OCI-LY3 (cell line): ENCODE data around the gene LDLRAD4.

Source experiments
- CTCF ChIP-seq: fragments of 200-600, 300-600 bp; sonication (generic); IDR thresholded peaks from 2 replicates; pipeline ENCODE4 v1.5.1; 2014; ENCODE audit warnings: antibody characterized with exemption, low read length, low read depth
- EZH2phosphoT487 ChIP-seq: fragments of 200-600 bp; shearing (Covaris generic); IDR thresholded peaks from 2 replicates; pipeline ENCODE4 v1.6.1; 2018; ENCODE audit warnings: antibody characterized with exemption, mixed run types, low read depth

- TF ChIP-seq CTCF (no peak), EZH2phosphoT487 (no peak)
Measured at GRCh38 chr18:13646633-13647032, 428.1 kb downstream of the LDLRAD4 start.
